ENCODE measurements around the gene PROCA1. TPM values are rescaled to one million over a fixed set of nuclear protein-coding genes. Genes with fewer than 3 reads are reported as not detected.

The PROCA1 gene
- total RNA-seq, 6 donors from 2014 or later = 1.2 to 11.5 (median 3.4) TPM

DNA sequence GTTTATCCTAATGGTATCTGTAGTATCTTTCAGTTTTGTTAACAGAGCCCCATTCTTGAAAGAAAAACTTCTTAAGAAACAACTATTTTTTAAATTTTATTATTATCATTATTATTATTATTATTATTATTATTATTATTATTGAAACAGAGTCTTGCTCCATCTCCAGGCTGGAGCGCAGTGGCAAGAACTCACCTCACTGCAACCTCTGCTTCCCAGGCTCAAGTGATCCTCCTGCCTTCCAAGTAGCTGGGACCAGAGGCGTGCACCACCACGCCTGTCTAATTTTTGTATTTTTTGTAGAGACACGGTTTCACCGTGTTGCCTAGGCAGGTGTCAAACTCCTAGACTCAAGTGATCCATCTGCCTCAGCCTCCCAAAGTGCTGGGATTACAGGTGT, 26.3 kb downstream of the PROCA1 start:
- no peak for DNase-seq
- Histone ChIP-seq H3K4me1 (no peaks in the 10 kb centered on the region), H3K27ac (no peak overlapping the region), H3K36me3 (peaks cover 93 to 100% (median 100%) of the 10 kb centered on the region in 4 donors), H3K9me3 (no peaks in the 10 kb centered on the region), H3K27me3 (no peaks in the 10 kb centered on the region), H3K4me3 (no peak overlapping the region)
- ATAC-seq (ENCODE audit: low FRiP score in 2 of 2) = no peak
- TF ChIP-seq, protein P1, sequence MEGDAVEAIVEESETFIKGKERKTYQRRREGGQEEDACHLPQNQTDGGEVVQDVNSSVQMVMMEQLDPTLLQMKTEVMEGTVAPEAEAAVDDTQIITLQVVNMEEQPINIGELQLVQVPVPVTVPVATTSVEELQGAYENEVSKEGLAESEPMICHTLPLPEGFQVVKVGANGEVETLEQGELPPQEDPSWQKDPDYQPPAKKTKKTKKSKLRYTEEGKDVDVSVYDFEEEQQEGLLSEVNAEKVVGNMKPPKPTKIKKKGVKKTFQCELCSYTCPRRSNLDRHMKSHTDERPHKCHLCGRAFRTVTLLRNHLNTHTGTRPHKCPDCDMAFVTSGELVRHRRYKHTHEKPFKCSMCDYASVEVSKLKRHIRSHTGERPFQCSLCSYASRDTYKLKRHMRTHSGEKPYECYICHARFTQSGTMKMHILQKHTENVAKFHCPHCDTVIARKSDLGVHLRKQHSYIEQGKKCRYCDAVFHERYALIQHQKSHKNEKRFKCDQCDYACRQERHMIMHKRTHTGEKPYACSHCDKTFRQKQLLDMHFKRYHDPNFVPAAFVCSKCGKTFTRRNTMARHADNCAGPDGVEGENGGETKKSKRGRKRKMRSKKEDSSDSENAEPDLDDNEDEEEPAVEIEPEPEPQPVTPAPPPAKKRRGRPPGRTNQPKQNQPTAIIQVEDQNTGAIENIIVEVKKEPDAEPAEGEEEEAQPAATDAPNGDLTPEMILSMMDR (IDR thresholded peaks at IDR 0.05) = no peak
- no peak for TF ChIP-seq POLR2A (IDR thresholded peaks at IDR 0.05)
- no peak for TF ChIP-seq EP300 (IDR thresholded peaks at IDR 0.05)
- no peak for TF ChIP-seq POLR2AphosphoS5 (IDR thresholded peaks at IDR 0.05)
- WGBS, 2 donors = 93% methylated on average over 5 of the region's 5 CpGs

DNA sequence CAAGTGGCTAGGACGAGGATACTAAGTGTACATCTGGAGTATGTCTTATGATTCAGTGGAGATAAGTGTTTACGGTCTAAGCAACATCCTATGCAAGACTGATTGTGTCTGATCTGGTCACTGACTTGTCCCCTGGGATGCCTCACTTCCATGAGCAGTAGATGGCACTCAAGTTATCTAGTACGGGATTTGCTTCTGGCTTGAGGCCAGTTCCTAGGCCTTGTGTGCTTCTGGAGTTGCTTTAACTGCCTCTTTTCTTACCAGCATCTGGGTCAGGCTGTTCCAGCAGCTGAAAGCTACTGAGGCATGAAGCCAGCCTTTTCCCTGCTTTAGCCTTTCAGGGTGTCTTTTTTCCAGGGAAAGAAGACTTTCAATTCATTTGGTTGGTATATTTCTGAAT, 26.7 kb downstream of the PROCA1 start:
- DNase-seq = no peak
- TF ChIP-seq, protein P1 (IDR thresholded peaks at IDR 0.05) = no peak
- no peak for TF ChIP-seq POLR2A (IDR thresholded peaks at IDR 0.05)
- no peak for TF ChIP-seq EP300 (IDR thresholded peaks at IDR 0.05)
- no peak for TF ChIP-seq POLR2AphosphoS5 (IDR thresholded peaks at IDR 0.05)
- Histone ChIP-seq H3K36me3 (peaks cover 93 to 100% (median 100%) of the 10 kb centered on the region in 4 donors), H3K4me1 (no peaks in the 10 kb centered on the region), H3K27ac (no peak overlapping the region), H3K4me3 (no peak overlapping the region), H3K9me3 (no peaks in the 10 kb centered on the region), H3K27me3 (no peaks in the 10 kb centered on the region)
- ATAC-seq (ENCODE audit: low FRiP score in 2 of 2) = no peak
- WGBS, 2 donors = 52 to 59% methylated on average over 3 of the region's 3 CpGs

DNA sequence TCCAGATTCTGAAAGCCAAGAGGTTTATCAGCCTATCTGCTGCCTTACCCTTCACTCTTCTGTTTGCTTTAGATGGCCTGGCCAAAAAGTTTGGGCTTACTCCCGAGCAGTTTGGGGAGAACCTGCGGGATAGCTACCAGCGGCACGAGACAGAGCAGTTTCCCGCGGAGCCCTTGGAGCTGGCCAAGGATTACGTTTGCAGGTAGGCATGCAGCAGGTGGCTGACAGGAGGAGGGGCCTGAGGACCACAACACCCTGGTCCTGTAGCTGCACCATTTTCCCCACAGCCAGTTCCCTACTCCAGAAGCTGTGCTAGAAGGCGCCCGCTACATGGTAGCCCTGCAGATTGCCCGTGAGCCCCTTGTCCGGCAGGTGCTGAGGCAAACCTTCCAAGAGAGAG, 29.0 kb downstream of the PROCA1 start:
- DNase-seq = no peak
- no peaks in the 10 kb centered on the region for H3K27me3 ChIP-seq
- 95 to 98% methylated on average over 9 to 11 of the region's 11 CpGs for WGBS, 2 donors

DNA sequence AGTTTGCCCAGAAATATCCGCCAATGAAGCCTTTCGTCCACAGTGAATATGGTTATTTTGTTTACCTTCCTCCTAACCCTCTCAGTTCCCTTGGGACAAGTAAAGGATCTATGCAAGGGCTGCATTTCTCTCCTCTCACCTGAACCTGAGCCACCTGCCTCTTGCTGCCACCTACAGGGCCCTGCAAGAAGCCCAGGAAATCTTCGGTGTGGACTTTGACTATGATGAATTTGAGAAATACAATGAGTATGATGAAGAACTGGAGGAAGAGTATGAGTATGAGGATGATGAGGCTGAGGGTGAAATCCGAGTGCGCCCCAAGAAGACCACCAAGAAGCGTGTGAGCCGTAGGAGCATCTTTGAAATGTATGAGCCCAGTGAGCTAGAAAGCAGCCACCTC, 35.7 kb downstream of the PROCA1 start:
- peaks cover 89 to 100% (median 97%) of the 10 kb centered on the region in 4 donors for H3K36me3 ChIP-seq
- H3K4me1 ChIP-seq = no peaks in the 10 kb centered on the region
- H3K27me3 ChIP-seq = no peaks in the 10 kb centered on the region
- no peaks in the 10 kb centered on the region for H3K9me3 ChIP-seq
- TF ChIP-seq POLR2A (IDR thresholded peaks at IDR 0.05) = no peak
- TF ChIP-seq POLR2AphosphoS5 (IDR thresholded peaks at IDR 0.05) = no peak
- no peak for TF ChIP-seq EP300 (IDR thresholded peaks at IDR 0.05)
- TF ChIP-seq, protein P1 (IDR thresholded peaks at IDR 0.05) = no peak
- DNase-seq (no peak), ATAC-seq (ENCODE audit: low FRiP score in 2 of 2) (no peak)
- H3K4me3 ChIP-seq = no peak overlapping the region
- no peak overlapping the region for H3K27ac ChIP-seq
- WGBS, 2 donors = 88 to 89% methylated on average over 7 of the region's 7 CpGs

More for the DNA sequence above, 29.0 kb downstream of the PROCA1 start:
- Histone ChIP-seq H3K4me1 (no peaks in the 10 kb centered on the region), H3K4me3 (no peak overlapping the region), H3K27ac (no peak overlapping the region), H3K9me3 (no peaks in the 10 kb centered on the region), H3K36me3 (peaks cover 88 to 100% (median 99%) of the 10 kb centered on the region in 4 donors)
- ATAC-seq (ENCODE audit: low FRiP score in 2 of 2) = no peak
- TF ChIP-seq POLR2A (IDR thresholded peaks at IDR 0.05) (no peak), POLR2AphosphoS5 (IDR thresholded peaks at IDR 0.05) (no peak), EP300 (IDR thresholded peaks at IDR 0.05) (no peak)
- TF ChIP-seq, protein P1 (IDR thresholded peaks at IDR 0.05) = no peak

DNA sequence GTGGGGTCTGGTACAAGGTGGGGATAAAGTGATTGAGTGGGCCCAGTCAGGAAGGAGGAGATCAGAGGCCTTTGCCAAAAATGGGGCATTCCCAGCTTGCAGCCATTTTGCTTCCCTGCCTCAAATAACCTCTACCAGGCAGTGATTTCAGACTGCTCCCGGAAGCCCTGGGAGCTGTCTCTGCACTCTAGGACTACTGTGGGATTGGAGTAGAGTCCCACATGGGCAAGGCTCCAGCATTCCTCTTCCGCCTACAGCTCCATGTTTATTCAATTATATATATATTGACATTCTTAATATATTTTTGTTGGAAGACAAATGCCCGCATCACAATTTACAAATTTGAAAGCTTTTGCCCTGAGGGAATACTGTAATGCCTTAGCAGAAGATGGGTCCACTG, 36.2 kb downstream of the PROCA1 start:
- H3K27me3 ChIP-seq = no peaks in the 10 kb centered on the region
- no peak overlapping the region for H3K4me3 ChIP-seq
- H3K27ac ChIP-seq = no peak overlapping the region
- TF ChIP-seq POLR2AphosphoS5 (IDR thresholded peaks at IDR 0.05) (no peak), POLR2A (IDR thresholded peaks at IDR 0.05) (no peak), EP300 (IDR thresholded peaks at IDR 0.05) (no peak)
- TF ChIP-seq, protein P1 (IDR thresholded peaks at IDR 0.05) = no peak
- no peak for ATAC-seq (ENCODE audit: low FRiP score in 2 of 2)
- H3K4me1 ChIP-seq = no peaks in the 10 kb centered on the region
- no peak for DNase-seq
- WGBS, 2 donors = 83 to 94% methylated on average over 3 of the region's 3 CpGs
- H3K36me3 ChIP-seq = peaks cover 86 to 99% (median 96%) of the 10 kb centered on the region in 4 donors
- H3K9me3 ChIP-seq = no peaks in the 10 kb centered on the region
